Naive thymus-derived CD8-positive, alpha-beta T cell (primary cell): Measurements from ENCODE around the gene RNF144B. TPM values are rescaled to one million over a fixed set of nuclear protein-coding genes. Genes with fewer than 3 reads are reported as not detected.

Experiments
- ATAC-seq, 2 donors: fragments of 150-1000 bp; cut with Tn5 transposase in 1 of 2; sonication (Bioruptor Pico), chemical (Tn5 transposase) in 1 of 2; 1 replicate in 1 of 2; 2 replicates in 1 of 2; pipeline ENCODE4 v1.10.0; 2021; ENCODE audit warnings: mild to moderate bottlenecking in 2 of 2, moderate library complexity in 2 of 2
- POLR2A ChIA-PET: fragments of 350-600 bp; sonication (Branson Sonifier 250); formaldehyde crosslinking; loops from one replicate; lab custom pipeline; 2021; ENCODE audit warnings: antibody characterized with exemption; lab: Charles Lee
- DNase-seq, 10 donors: peaks; one replicate each; pipeline versions ENCODE4 v3.0.0 to v3.0.0-alpha.2; 2020 to 2022
- H3K27ac Mint-ChIP-seq, 10 donors: one replicate each; pipeline ENCODE4 v1.8.0; 2020 to 2022; ENCODE audit warnings: mild to moderate bottlenecking in 10 of 10, mixed read lengths in 10 of 10, moderate library complexity in 4 of 10, inconsistent platforms in 1 of 10
- H3K27me3 Mint-ChIP-seq, 5 donors: one replicate each; pipeline ENCODE4 v1.8.0; 2021 to 2022; ENCODE audit warnings: mixed read lengths in 5 of 5
- H3K36me3 Mint-ChIP-seq, 3 donors: one replicate each; pipeline ENCODE4 v1.8.0; 2020 to 2022; ENCODE audit warnings: mixed read lengths in 3 of 3, mild to moderate bottlenecking in 2 of 3, inconsistent platforms in 1 of 3
- H3K4me1 Mint-ChIP-seq, 4 donors: one replicate each; pipeline ENCODE4 v1.8.0; 2021 to 2022; ENCODE audit warnings: mixed read lengths in 4 of 4
- H3K4me3 Mint-ChIP-seq, 10 donors: one replicate each; pipeline ENCODE4 v1.8.0; 2020 to 2022; ENCODE audit warnings: mild to moderate bottlenecking in 10 of 10, mixed read lengths in 10 of 10, moderate library complexity in 6 of 10, inconsistent platforms in 1 of 10
- H3K9me3 Mint-ChIP-seq, 9 donors: one replicate each; pipeline ENCODE4 v1.8.0; 2020 to 2022; ENCODE audit warnings: mixed read lengths in 9 of 9, mild to moderate bottlenecking in 3 of 9, inconsistent platforms in 1 of 9, moderate library complexity in 1 of 9
- polyA plus RNA-seq, 3 donors: library from polyadenylated mRNA; unstranded; fragments of 300-500 nt; fragmentation: Illumina TruSeq; gene quantifications; one replicate each; pipeline ENCODE4 v1.2.3, GENCODE V29; 2021
- total RNA-seq, 8 experiments: library from RNA in 2 of 8; stranded (reverse) in 2 of 8; gene quantifications; one replicate each; pipeline ENCODE4 v1.2.3 and lab custom pipeline; 2021 to 2026

Gene RNF144B
- total and polyA plus RNA-seq, 5 experiments from 2014 or later: 2.1 to 6.4 (median 3.6) TPM

DNA sequence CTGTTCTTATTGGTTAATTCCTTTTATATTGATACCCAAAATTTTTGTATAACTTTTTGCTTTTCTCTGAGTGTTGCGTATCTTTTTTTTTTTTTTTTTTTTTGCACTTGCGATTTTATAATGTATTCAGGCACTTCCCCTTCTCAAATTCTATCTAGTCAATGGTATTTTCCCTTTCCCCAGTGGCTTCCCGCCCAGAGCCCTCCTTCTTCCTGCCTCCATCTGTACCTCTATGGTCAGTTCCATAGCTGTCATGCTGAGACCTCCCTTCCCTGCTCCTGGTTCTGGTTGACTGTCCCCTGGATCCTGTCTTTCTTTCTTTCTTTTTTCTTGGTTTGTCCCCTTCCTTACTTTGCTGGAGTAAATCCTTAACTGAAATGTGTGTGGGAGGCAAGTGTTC, 94.7 kb downstream of the RNF144B start:
- H3K27ac Mint-ChIP-seq: no peak overlapping the region
- no peak for DNase-seq
- H3K27me3 Mint-ChIP-seq: peaks cover 2 to 14% (median 6%) of the 10 kb centered on the region in 5 donors
- peaks cover 0 to 2% (median 0%) of the 10 kb centered on the region in 9 donors for H3K9me3 Mint-ChIP-seq
- POLR2A ChIA-PET: no interaction called here
- no peaks in the 10 kb centered on the region for H3K36me3 Mint-ChIP-seq
- H3K4me3 Mint-ChIP-seq: no peak overlapping the region
- peaks cover 0 to 10% (median 1%) of the 10 kb centered on the region in 4 donors for H3K4me1 Mint-ChIP-seq
- no peak for ATAC-seq

DNA sequence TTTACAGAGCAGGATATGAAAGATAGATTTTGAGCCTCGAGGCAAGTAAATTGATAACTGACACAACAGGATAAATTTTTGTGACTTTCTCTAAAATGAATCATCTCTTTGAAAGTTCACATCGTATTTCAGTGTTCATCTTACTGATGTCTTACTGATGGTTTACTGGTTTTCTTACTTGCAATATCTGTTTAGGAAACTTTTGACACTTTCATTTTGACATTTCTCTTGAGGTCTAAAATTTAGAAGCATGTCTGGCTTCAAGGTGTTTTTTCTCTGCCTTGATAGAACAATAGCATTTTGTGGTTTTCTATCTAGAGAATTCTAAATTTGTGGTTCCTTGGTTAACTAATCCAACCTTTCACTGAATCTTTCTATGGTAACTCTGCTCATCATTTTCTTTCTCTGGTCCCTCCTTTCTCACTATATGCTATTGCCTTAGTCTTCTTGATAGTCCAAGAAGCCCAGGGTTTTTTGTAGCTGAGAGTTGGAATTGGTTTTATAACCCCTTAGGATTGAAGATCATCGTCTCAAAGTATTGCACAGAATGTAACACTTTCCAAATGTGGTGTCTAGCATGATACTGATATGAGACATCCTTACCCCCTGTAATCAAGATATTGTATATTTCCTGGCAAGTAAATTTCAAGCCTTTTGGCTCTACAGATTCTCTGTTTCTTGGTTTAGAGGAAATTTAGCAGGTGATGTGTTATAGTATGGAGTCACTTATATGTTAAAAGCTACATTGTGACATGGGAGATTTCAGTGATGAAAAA, 98.7 kb downstream of the RNF144B start:
- ATAC-seq: no peak

DNA sequence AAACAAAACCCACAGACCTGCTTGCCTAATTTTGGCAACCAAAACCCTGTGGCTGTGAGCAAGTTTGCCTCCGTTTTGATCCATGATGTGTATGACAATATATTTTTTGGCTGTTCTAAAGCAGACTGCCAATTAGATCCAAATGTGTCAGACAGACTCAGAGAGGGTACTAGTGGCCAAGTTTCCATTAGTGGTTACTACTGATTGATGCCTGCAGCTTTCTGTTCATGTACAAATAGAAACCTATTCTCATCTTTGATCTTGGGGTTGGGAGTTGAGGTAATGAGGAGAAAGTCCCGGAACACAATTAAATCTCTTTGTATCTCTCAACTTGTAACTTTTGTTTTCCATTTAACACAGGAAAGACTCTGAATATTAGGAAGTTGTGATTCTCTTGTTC, 100.9 kb downstream of the RNF144B start:
- Mint-ChIP-seq H3K4me3 (no peak overlapping the region), H3K36me3 (no peaks in the 10 kb centered on the region), H3K9me3 (no peaks in the 10 kb centered on the region), H3K27ac (no peak overlapping the region), H3K27me3 (peaks cover 2 to 12% (median 9%) of the 10 kb centered on the region in 5 donors), H3K4me1 (no peaks in the 10 kb centered on the region)
- ATAC-seq (no peak), DNase-seq (no peak)
- POLR2A ChIA-PET: no interaction called here

More for the DNA sequence above, 98.7 kb downstream of the RNF144B start:
- Mint-ChIP-seq H3K27me3 (peaks cover 2 to 18% (median 9%) of the 10 kb centered on the region in 5 donors), H3K27ac (no peak overlapping the region), H3K9me3 (peaks cover 0 to 2% (median 0%) of the 10 kb centered on the region in 9 donors), H3K36me3 (no peaks in the 10 kb centered on the region), H3K4me1 (no peaks in the 10 kb centered on the region), H3K4me3 (no peak overlapping the region)
- POLR2A ChIA-PET: no interaction called here
- no peak for DNase-seq

DNA sequence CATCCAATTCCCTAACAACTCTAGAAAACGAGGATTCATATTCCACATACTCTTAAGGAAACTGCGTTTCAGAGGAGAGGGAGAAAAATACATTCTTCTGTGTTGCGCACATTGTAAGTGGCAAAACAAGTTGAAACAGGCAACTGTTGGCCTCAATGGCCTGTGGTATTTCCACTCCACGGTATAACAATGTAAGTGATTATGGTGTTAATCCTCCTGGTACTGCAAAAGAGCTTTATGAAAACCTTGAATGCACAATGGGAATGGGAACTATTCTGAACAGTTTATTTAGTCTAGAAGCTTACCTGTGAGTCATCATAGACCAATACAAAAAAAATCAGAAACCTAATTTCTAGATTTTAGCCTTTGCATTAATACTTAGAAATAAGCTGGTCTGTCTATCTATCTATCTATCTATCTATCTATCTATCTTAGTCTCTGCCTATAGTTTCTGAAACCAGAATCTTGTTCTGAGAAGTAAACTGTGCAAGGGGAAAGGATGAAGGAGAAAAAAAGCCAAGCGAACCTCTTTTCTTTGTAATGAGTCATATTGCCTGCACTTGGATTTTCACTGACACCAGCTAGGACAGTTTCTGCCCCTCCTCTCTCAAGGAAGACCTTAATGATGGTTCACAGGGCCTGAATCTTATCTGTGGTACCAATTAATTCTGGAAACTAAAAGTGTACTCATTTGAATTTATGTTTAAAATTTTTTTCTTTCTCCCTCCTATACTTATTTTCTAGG, 101.5 kb downstream of the RNF144B start:
- Mint-ChIP-seq H3K36me3 (no peaks in the 10 kb centered on the region), H3K27me3 (peaks cover 0 to 12% (median 9%) of the 10 kb centered on the region in 5 donors), H3K27ac (no peak overlapping the region), H3K9me3 (no peaks in the 10 kb centered on the region), H3K4me1 (no peaks in the 10 kb centered on the region), H3K4me3 (no peak overlapping the region)
- POLR2A ChIA-PET: no interaction called here
- ATAC-seq: no peak
- DNase-seq: no peak

DNA sequence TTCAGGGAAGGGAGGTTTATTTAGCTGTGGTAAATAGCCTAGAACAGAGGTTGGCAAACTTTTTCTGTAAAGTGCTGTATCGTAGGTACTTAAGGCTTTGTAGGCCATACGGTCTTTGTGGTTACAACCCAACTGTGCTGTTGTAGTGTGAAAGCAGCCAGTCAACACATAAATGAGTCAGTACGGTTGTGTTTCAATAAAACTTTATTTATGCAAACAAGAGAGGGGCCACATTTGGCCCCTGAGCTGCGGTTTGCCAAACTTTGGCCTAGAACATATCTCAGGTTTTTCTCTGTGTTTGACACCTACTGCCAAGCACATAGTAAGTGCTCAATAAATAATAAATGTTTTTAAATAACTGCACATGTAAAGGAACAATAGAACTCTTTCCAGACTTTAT, 102.2 kb downstream of the RNF144B start:
- Mint-ChIP-seq H3K27ac (no peak overlapping the region), H3K9me3 (no peaks in the 10 kb centered on the region), H3K4me3 (no peak overlapping the region), H3K36me3 (no peaks in the 10 kb centered on the region), H3K27me3 (peaks cover 0 to 12% (median 9%) of the 10 kb centered on the region in 5 donors), H3K4me1 (no peaks in the 10 kb centered on the region)
- no peak for DNase-seq
- POLR2A ChIA-PET: no interaction called here
- ATAC-seq: no peak

DNA sequence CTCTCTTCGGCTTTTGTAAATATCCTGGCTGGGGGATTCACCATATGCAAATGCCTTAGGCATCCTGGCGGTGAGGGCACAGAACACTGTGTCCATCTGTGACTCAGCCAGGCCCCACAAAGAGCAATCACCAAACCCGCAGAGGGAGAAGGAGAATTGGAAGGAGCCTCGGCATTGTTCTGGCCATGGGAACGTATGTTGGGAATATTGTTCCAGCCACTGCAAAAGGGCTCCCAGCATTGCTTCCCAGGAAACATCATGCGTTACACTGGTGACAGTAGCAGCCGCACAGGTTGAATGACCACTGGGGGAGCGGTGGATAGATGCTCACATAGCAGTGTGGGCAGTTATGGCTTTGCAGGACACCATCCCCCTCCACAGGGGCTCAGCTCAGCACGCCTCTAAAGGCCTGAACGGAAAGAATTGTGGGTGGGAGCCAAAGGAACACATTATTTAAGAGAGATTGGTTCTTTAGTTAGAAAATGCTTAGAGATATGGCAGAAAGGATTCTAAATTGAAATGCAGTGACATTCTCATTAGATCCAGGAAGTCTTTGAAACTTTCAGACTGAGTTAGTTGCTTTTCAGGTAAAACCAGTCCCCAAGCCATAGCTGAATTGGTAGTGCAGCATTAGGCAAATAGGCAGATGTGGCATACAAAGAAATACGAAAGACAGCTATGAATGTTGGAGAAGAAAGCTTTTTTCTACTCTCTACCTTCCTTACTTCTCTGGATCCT, 104.3 kb downstream of the RNF144B start:
- POLR2A ChIA-PET: no interaction called here
- Mint-ChIP-seq H3K27me3 (peaks cover 0 to 12% (median 4%) of the 10 kb centered on the region in 5 donors), H3K4me3 (no peak overlapping the region), H3K9me3 (no peaks in the 10 kb centered on the region), H3K36me3 (no peaks in the 10 kb centered on the region), H3K4me1 (peaks cover 0 to 3% (median 0%) of the 10 kb centered on the region in 4 donors), H3K27ac (no peak overlapping the region)
- ATAC-seq (no peak), DNase-seq (no peak)

DNA sequence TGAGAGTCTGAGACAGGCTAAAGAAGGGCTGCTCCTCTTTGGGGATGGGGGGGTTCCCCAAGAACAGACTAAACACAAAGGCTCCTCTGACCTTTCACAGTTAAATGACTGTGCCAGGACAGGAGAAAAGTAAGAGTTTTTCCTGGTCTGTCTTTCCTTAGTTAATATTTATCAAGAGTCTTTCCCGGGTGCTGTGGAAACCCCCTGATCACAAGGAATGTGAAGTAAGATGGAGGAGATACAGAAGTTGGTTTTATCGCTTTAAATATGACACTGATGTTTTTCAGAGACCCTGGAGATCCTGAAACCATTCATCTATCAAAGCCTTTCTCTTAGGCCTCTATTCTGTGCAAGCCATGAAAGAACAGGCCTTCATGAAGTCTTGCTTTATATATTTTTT, 105.8 kb downstream of the RNF144B start:
- POLR2A ChIA-PET: no interaction called here

DNA sequence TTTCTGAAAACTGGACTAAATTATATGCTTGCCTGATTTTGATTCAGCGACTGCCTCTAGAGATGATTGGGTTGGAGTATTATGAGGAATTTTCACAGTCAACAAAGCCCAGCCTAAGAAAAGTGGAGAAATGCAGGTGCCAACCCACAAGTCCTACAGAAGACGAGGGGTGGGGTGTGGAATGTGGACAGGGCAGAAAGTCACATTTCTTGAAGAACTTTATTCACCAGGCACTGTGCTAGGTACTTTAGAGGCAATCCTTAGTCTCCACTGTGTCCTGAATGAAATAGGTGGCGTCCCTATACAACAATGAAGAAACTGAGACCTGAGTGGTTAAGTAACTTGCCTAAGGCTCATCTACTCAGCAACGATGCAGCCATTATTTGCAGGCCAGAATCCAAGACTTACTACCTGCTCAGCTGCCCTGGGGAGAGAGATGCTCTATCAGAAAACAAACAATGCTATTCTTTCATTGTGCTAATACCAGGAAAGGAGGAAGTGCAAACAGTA, 106.3 kb downstream of the RNF144B start:
- peaks cover 0 to 8% (median 4%) of the 10 kb centered on the region in 5 donors for H3K27me3 Mint-ChIP-seq
- peaks cover 0 to 3% (median 0%) of the 10 kb centered on the region in 4 donors for H3K4me1 Mint-ChIP-seq
- DNase-seq: no peak
- H3K36me3 Mint-ChIP-seq: no peaks in the 10 kb centered on the region
- POLR2A ChIA-PET: no interaction called here
- no peak for ATAC-seq
- H3K4me3 Mint-ChIP-seq: no peak overlapping the region
- no peak overlapping the region for H3K27ac Mint-ChIP-seq
- no peaks in the 10 kb centered on the region for H3K9me3 Mint-ChIP-seq

More for the DNA sequence above, 105.8 kb downstream of the RNF144B start:
- Mint-ChIP-seq H3K27ac (no peak overlapping the region), H3K4me1 (peaks cover 0 to 3% (median 0%) of the 10 kb centered on the region in 4 donors), H3K4me3 (no peak overlapping the region), H3K27me3 (peaks cover 0 to 8% (median 4%) of the 10 kb centered on the region in 5 donors), H3K36me3 (no peaks in the 10 kb centered on the region), H3K9me3 (no peaks in the 10 kb centered on the region)
- DNase-seq: no peak
- no peak for ATAC-seq

DNA sequence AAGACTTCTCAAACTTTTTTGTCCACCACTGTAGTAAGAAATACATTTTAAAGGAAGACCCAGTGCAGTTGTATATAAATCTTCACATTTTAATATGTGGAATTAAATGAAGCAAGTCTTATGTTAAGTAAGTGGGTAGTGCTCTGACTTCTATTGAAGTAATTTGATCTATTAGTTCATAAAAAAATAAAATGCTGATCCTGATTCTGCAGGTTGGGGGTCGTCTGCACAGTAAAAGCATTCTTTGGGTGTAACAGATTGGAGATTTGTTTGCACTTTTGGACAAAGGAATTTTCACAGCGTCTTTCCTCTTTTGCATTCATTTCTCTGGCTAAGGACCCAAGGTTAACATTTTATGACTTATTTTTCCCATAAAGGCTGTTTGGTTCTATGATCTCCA, 106.8 kb downstream of the RNF144B start:
- DNase-seq (no peak), ATAC-seq (no peak)
- no peak overlapping the region for H3K27ac Mint-ChIP-seq
- no peaks in the 10 kb centered on the region for H3K36me3 Mint-ChIP-seq
- no peaks in the 10 kb centered on the region for H3K9me3 Mint-ChIP-seq
- peaks cover 0 to 8% (median 4%) of the 10 kb centered on the region in 5 donors for H3K27me3 Mint-ChIP-seq
- no peak overlapping the region for H3K4me3 Mint-ChIP-seq
- H3K4me1 Mint-ChIP-seq: peaks cover 0 to 3% (median 0%) of the 10 kb centered on the region in 4 donors
- POLR2A ChIA-PET: no interaction called here

DNA sequence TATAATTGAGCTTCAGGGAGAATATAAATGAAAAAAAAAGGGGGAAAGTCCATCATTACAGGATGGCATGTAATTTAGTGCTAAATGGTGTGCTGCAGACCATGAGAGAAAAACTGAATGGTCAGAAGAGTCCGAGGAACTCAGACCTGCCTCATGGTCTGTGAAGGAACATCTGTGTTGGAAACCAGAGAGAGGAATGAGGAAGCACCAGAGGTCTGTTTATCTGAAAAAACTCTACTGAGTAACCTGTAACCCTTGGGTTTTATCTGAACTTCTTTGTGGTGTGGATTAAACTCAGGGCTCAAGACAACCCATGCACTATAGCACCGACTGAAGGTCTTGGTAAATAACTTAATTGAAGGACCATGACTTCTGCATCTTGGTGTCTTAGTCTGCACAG, 108.1 kb downstream of the RNF144B start:
- Mint-ChIP-seq H3K27ac (no peak overlapping the region), H3K4me3 (no peak overlapping the region), H3K4me1 (peaks cover 0 to 3% (median 0%) of the 10 kb centered on the region in 4 donors), H3K36me3 (no peaks in the 10 kb centered on the region), H3K9me3 (no peaks in the 10 kb centered on the region), H3K27me3 (peaks cover 0 to 6% (median 4%) of the 10 kb centered on the region in 5 donors)
- DNase-seq (no peak), ATAC-seq (no peak)
- POLR2A ChIA-PET: no interaction called here

DNA sequence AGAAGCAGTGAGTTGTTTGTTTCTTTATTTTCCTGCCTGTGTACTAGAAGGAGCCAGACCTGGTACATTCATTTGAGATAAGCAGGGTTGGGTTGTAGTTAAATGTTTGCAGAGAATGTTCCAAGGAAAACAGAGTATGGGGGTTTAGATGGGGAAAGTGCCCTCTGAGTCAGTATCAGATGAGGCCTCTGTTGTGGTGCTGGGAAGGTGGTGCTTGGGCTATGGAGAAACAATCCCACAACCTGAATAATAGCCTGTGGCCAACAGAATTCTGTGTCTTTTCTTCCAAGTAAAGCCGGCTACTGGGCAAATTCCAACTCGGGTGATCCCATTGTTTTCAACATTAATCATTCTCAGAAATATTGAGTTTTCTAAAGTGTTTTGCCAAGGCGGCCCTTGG, 109.3 kb downstream of the RNF144B start:
- Mint-ChIP-seq H3K4me3 (no peak overlapping the region), H3K27me3 (peaks cover 0 to 4% (median 0%) of the 10 kb centered on the region in 5 donors), H3K4me1 (peaks cover 0 to 4% (median 1%) of the 10 kb centered on the region in 4 donors), H3K9me3 (no peaks in the 10 kb centered on the region), H3K36me3 (no peaks in the 10 kb centered on the region), H3K27ac (no peak overlapping the region)
- POLR2A ChIA-PET: no interaction called here
- ATAC-seq: no peak
- DNase-seq: no peak

DNA sequence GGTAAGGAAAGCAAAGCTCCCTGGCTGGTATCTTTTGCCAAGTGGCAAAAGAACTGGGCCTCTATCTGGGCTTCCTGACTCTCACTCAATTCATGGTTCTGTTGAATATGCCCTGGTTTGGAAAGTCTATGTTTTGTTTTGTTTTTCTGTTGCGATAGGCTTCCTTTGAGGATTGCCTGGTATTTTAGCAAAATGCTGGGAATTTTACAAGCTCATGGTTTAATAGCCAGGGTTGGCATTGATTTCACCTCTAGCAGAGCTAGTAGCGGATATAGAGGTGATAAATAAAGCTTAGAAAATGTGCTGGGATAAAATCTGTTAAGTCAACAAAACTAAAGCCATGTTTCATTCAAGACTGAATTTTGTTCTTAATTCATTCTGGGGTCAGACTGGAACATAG, 109.9 kb downstream of the RNF144B start:
- ATAC-seq: no peak
- Mint-ChIP-seq H3K9me3 (no peaks in the 10 kb centered on the region), H3K4me1 (peaks cover 0 to 9% (median 4%) of the 10 kb centered on the region in 4 donors), H3K27me3 (peaks cover 0 to 4% (median 0%) of the 10 kb centered on the region in 5 donors), H3K36me3 (no peaks in the 10 kb centered on the region), H3K27ac (no peak overlapping the region), H3K4me3 (no peak overlapping the region)
- POLR2A ChIA-PET: no interaction called here
- DNase-seq: no peak
